RWPE2 (cell line): ENCODE data around the gene DMAP1.

Experiments used
- ATAC-seq: fragments of 200-7000 bp; cut with Tn5 transposase; 3 replicates; pipeline ENCODE4 v1.9.1; 2021; ENCODE audit warnings: low read depth
- DNase-seq: peaks from one replicate; pipeline ENCODE4 v3.0.0-alpha.2; 2020; ENCODE audit warnings: low spot score
- H3K27ac ChIP-seq: fragments of 450-650 bp; 2 replicates; pipeline ENCODE4 v1.5.1; 2017; ENCODE audit warnings: mild to moderate bottlenecking; ENCODE audit not compliant: poor library complexity, severe bottlenecking
- H3K27me3 ChIP-seq: fragments of 250-450 bp; sonication (Bioruptor Pico); 2 replicates; pipeline ENCODE4 v1.5.1; 2021; ENCODE audit warnings: mild to moderate bottlenecking, moderate library complexity; ENCODE audit not compliant: insufficient read depth, poor library complexity, severe bottlenecking
- H3K36me3 ChIP-seq: fragments of 250-450 bp; sonication (Bioruptor Pico); 2 replicates; pipeline ENCODE4 v1.5.1; 2020; ENCODE audit warnings: low read depth, mild to moderate bottlenecking, moderate library complexity
- H3K4me1 ChIP-seq: fragments of 250-450 bp; sonication (Bioruptor Pico); 2 replicates; pipeline ENCODE4 v1.5.1; 2021; ENCODE audit warnings: mild to moderate bottlenecking, moderate library complexity; ENCODE audit not compliant: insufficient read depth, poor library complexity, severe bottlenecking
- H3K4me3 ChIP-seq: fragments of 250-450 bp; sonication (Bioruptor Pico); 2 replicates; pipeline ENCODE4 v1.5.1; 2021; ENCODE audit warnings: mild to moderate bottlenecking, moderate library complexity; ENCODE audit not compliant: severe bottlenecking
- H3K9me3 ChIP-seq: fragments of 250-450 bp; sonication (Bioruptor Pico); 2 replicates; pipeline ENCODE4 v1.5.1; 2021; ENCODE audit warnings: mild to moderate bottlenecking, moderate library complexity; ENCODE audit not compliant: severe bottlenecking
- CTCF ChIP-seq: fragments of 450-650 bp; IDR thresholded peaks from one replicate; pipeline ENCODE4 v1.5.1; 2017; ENCODE audit warnings: mild to moderate bottlenecking, moderate library complexity; ENCODE audit not compliant: poor library complexity, severe bottlenecking

Gene DMAP1

GRCh38 chr1:44217809-44218410 lies 4.6 kb downstream of the DMAP1 start:
- ATAC-seq (peak; percentile 57), DNase-seq (no peak)
- H3K27me3 ChIP-seq, result no peaks in the 10 kb centered on the region
- H3K27ac ChIP-seq, result no peak overlapping the region
- H3K36me3 ChIP-seq, result peaks cover 57% of the 10 kb centered on the region
- no peaks in the 10 kb centered on the region for H3K4me1 ChIP-seq
- H3K4me3 ChIP-seq, result no peak overlapping the region
- TF ChIP-seq CTCF, result peak; percentile 89
- H3K9me3 ChIP-seq, result no peaks in the 10 kb centered on the region

GRCh38 chr1:44218503-44219300 lies 5.4 kb downstream of the DMAP1 start:
- DNase-seq, result no peak
- Histone ChIP-seq H3K9me3 (no peaks in the 10 kb centered on the region), H3K4me1 (no peaks in the 10 kb centered on the region), H3K36me3 (peaks cover 57% of the 10 kb centered on the region), H3K4me3 (no peak overlapping the region), H3K27ac (no peak overlapping the region), H3K27me3 (no peaks in the 10 kb centered on the region)
- no peak for TF ChIP-seq CTCF
- ATAC-seq, result no peak

GRCh38 chr1:44219301-44219626 lies 6.0 kb downstream of the DMAP1 start:
- no peak for TF ChIP-seq CTCF
- no peak overlapping the region for H3K27ac ChIP-seq
- H3K9me3 ChIP-seq, result no peaks in the 10 kb centered on the region
- H3K36me3 ChIP-seq, result peaks cover 57% of the 10 kb centered on the region
- DNase-seq (no peak), ATAC-seq (no peak)
- H3K27me3 ChIP-seq, result no peaks in the 10 kb centered on the region
- no peaks in the 10 kb centered on the region for H3K4me1 ChIP-seq
- no peak overlapping the region for H3K4me3 ChIP-seq

- no peaks in the 10 kb centered on the region for H3K9me3 ChIP-seq
- no peak for TF ChIP-seq CTCF
- no peak overlapping the region for H3K4me3 ChIP-seq
- ATAC-seq (no peak), DNase-seq (no peak)
- H3K27ac ChIP-seq, result no peak overlapping the region
- no peaks in the 10 kb centered on the region for H3K27me3 ChIP-seq
- no peaks in the 10 kb centered on the region for H3K4me1 ChIP-seq
- peaks cover 52% of the 10 kb centered on the region for H3K36me3 ChIP-seq
Measured at GRCh38 chr1:44220001-44220751, 6.9 kb downstream of the DMAP1 start.
